NCI-H82 treated with DMSO at 0.1 percent for 48 hours (cell line): ENCODE results near the gene SFRP2.

Source experiments
- DNase-seq: peaks from one replicate; lab custom pipeline; 2025; ENCODE audit not compliant: unreplicated experiment; lab: John Stamatoyannopoulos, UW

SFRP2 gene

GRCh38 chr4:153788413-153789276, at the start of gene SFRP2:
Gene SFRP2, minus strand, starts transcription at chr4:153789083. Its CDS starts 248 bp downstream, at chr4:153788835.
- no peak for DNase-seq

GRCh38 chr4:153838564-153838963, 49.7 kb upstream of the SFRP2 start:
- DNase-seq, result no peak

- no peak for DNase-seq
Measured at GRCh38 chr4:153834901-153835300, 46.0 kb upstream of the SFRP2 start.

- no peak for DNase-seq
Measured at GRCh38 chr4:153832720-153833287, 43.9 kb upstream of the SFRP2 start.

- no peak for DNase-seq
Measured at GRCh38 chr4:153832054-153832453, 43.2 kb upstream of the SFRP2 start.

- no peak for DNase-seq
Measured at GRCh38 chr4:153831245-153831644, 42.4 kb upstream of the SFRP2 start.

- DNase-seq, result no peak
Measured at GRCh38 chr4:153825691-153826090, 36.8 kb upstream of the SFRP2 start.

- DNase-seq, result no peak
Measured at GRCh38 chr4:153825126-153825525, 36.2 kb upstream of the SFRP2 start.

GRCh38 chr4:153824501-153824900, 35.6 kb upstream of the SFRP2 start:
- no peak for DNase-seq

- no peak for DNase-seq
Measured at GRCh38 chr4:153823483-153823882, 34.6 kb upstream of the SFRP2 start.

GRCh38 chr4:153822316-153822715, 33.4 kb upstream of the SFRP2 start:
- DNase-seq, result no peak

GRCh38 chr4:153817466-153817865, 28.6 kb upstream of the SFRP2 start:
- peak; percentile 90 for DNase-seq

- DNase-seq, result no peak
Measured at GRCh38 chr4:153816542-153816941, 27.7 kb upstream of the SFRP2 start.

- DNase-seq, result no peak
Measured at GRCh38 chr4:153814789-153815188, 25.9 kb upstream of the SFRP2 start.

- no peak for DNase-seq
Measured at GRCh38 chr4:153809916-153810810, 21.3 kb upstream of the SFRP2 start.

- no peak for DNase-seq
Measured at GRCh38 chr4:153809307-153809706, 20.4 kb upstream of the SFRP2 start.

GRCh38 chr4:153808175-153808574, 19.3 kb upstream of the SFRP2 start:
- no peak for DNase-seq

- no peak for DNase-seq
Measured at GRCh38 chr4:153806073-153806472, 17.2 kb upstream of the SFRP2 start.

GRCh38 chr4:153804722-153805121, 15.8 kb upstream of the SFRP2 start:
- no peak for DNase-seq

GRCh38 chr4:153799694-153800074, 10.8 kb upstream of the SFRP2 start:
- DNase-seq, result no peak

GRCh38 chr4:153798901-153799693, 10.2 kb upstream of the SFRP2 start:
- no peak for DNase-seq
